GM21737 (cell line): Measurements from ENCODE around the gene NOTO.

Source experiments
- ATAC-seq: cut with Tn5 transposase; IDR thresholded peaks from one replicate; pipeline ENCODE4 v1.9.1; 2021; ENCODE audit warnings: mild to moderate bottlenecking, moderate library complexity; ENCODE audit not compliant: unreplicated experiment

The NOTO gene

GRCh38 chr2:73255907-73256617, 53.7 kb downstream of the NOTO start:
- no peak for ATAC-seq

- no peak for ATAC-seq
Measured at GRCh38 chr2:73256618-73256922, 54.2 kb downstream of the NOTO start.

- ATAC-seq = no peak
Measured at GRCh38 chr2:73257021-73257420, 54.6 kb downstream of the NOTO start.

GRCh38 chr2:73257425-73258125, 55.2 kb downstream of the NOTO start:
- ATAC-seq = no peak

GRCh38 chr2:73258186-73258912, 56.0 kb downstream of the NOTO start:
- no peak for ATAC-seq

- no peak for ATAC-seq
Measured at GRCh38 chr2:73258913-73259215, 56.5 kb downstream of the NOTO start.

- ATAC-seq = no peak
Measured at GRCh38 chr2:73259276-73259675, 56.9 kb downstream of the NOTO start.

- no peak for ATAC-seq
Measured at GRCh38 chr2:73259704-73260337, 57.4 kb downstream of the NOTO start.

- no peak for ATAC-seq
Measured at GRCh38 chr2:73260338-73260984, 58.1 kb downstream of the NOTO start.
